PFSK-1 (cell line): Measurements from ENCODE around the gene FGD3.

Experiments used
- FOXP2 ChIP-seq: optimal IDR thresholded peaks from 2 replicates; pipeline ENCODE3; 2011; ENCODE audit warnings: borderline replicate concordance, control low read depth, inconsistent platforms; ENCODE audit not compliant: insufficient read depth; ENCODE audit errors: extremely low read length, extremely low read depth
- POLR2AphosphoS5 ChIP-seq: IDR thresholded peaks from 2 replicates; pipeline ENCODE4 v1.6.1; 2012; ENCODE audit warnings: low read depth, mild to moderate bottlenecking, control low read depth, low read length, moderate library complexity
- REST ChIP-seq, 2 experiments: IDR thresholded peaks; 2 replicates each; pipeline versions ENCODE4 v1.6.1 to v1.8.0; 2011 to 2012; ENCODE audit warnings: low read depth in 2 of 2, low read length in 2 of 2, control low read depth in 1 of 2, inconsistent platforms in 1 of 2, mild to moderate bottlenecking in 1 of 2, moderate library complexity in 1 of 2; ENCODE audit not compliant: insufficient read depth in 1 of 2
- SIN3A ChIP-seq: IDR thresholded peaks from 2 replicates; pipeline ENCODE4 v1.6.1; 2012; ENCODE audit warnings: mild to moderate bottlenecking, low read length, moderate library complexity, borderline replicate concordance; ENCODE audit not compliant: insufficient read depth
- TAF1 ChIP-seq: IDR thresholded peaks from 2 replicates; pipeline ENCODE4 v1.6.1; 2012; ENCODE audit warnings: low read length, control low read depth, borderline replicate concordance; ENCODE audit not compliant: insufficient read depth

FGD3 gene

GRCh38 chr9:92992549-92992948 lies 45.2 kb downstream of the FGD3 start:
- no peak for TF ChIP-seq SIN3A
- no peak for TF ChIP-seq POLR2AphosphoS5
- no peak for TF ChIP-seq TAF1
- no peak for TF ChIP-seq FOXP2

GRCh38 chr9:93001031-93001430 lies 53.7 kb downstream of the FGD3 start:
- no peak for TF ChIP-seq REST (IDR thresholded peaks at IDR 0.05; ENCODE audit: insufficient read depth in 1 of 2, low read depth in 2 of 2, low read length in 2 of 2)
- TF ChIP-seq TAF1: no peak
- no peak for TF ChIP-seq POLR2AphosphoS5
- TF ChIP-seq SIN3A: no peak
- TF ChIP-seq FOXP2: no peak

- TF ChIP-seq TAF1: no peak
- TF ChIP-seq REST (IDR thresholded peaks at IDR 0.05; ENCODE audit: insufficient read depth in 1 of 2, low read depth in 2 of 2, low read length in 2 of 2): no peak
- TF ChIP-seq FOXP2: no peak
- TF ChIP-seq POLR2AphosphoS5: no peak
- no peak for TF ChIP-seq SIN3A
These were observed 55.4 kb downstream of the FGD3 start for GRCh38 chr9:93002700-93003099.

GRCh38 chr9:93003552-93004407 lies 56.5 kb downstream of the FGD3 start:
- TF ChIP-seq POLR2AphosphoS5: no peak
- TF ChIP-seq FOXP2: no peak
- TF ChIP-seq SIN3A: no peak
- no peak for TF ChIP-seq TAF1
- TF ChIP-seq REST (IDR thresholded peaks at IDR 0.05; ENCODE audit: insufficient read depth in 1 of 2, low read depth in 2 of 2, low read length in 2 of 2): no peak

GRCh38 chr9:93004561-93004960 lies 57.2 kb downstream of the FGD3 start:
- TF ChIP-seq FOXP2 (no peak), SIN3A (no peak), TAF1 (no peak), REST (IDR thresholded peaks at IDR 0.05; ENCODE audit: insufficient read depth in 1 of 2, low read depth in 2 of 2, low read length in 2 of 2) (no peak), POLR2AphosphoS5 (no peak)
